NB4 (cell line): ENCODE measurements around the gene EXOC4.

ENCODE experiments used
- DNase-seq: peaks from one replicate; pipeline ENCODE4 v3.0.0; 2010; ENCODE audit warnings: low read depth
- H3K4me3 ChIP-seq: one replicate; pipeline ENCODE4 v1.5.1; 2011; ENCODE audit warnings: mild to moderate bottlenecking, low read depth, low read length, moderate library complexity
- CTCF ChIP-seq: IDR thresholded peaks from one replicate; pipeline ENCODE4 v1.5.1; 2012; ENCODE audit warnings: low read depth, low read length
- MAX ChIP-seq: IDR thresholded peaks from 2 replicates; pipeline ENCODE4 v1.6.1; 2011; ENCODE audit warnings: low read depth, low read length
- MYC ChIP-seq: IDR thresholded peaks from 2 replicates; pipeline ENCODE4 v1.6.1; 2011; ENCODE audit warnings: low read depth, low read length
- POLR2A ChIP-seq: IDR thresholded peaks from 2 replicates; pipeline ENCODE4 v1.6.1; 2011; ENCODE audit warnings: mild to moderate bottlenecking; ENCODE audit not compliant: insufficient read length; ENCODE audit errors: extremely low read depth

Gene EXOC4

GRCh38 chr7:133859231-133859630 lies 606.4 kb downstream of the EXOC4 start:
- H3K4me3 ChIP-seq, result no peak overlapping the region
- no peak for TF ChIP-seq MAX
- no peak for TF ChIP-seq CTCF
- no peak for TF ChIP-seq MYC
- no peak for TF ChIP-seq POLR2A
- DNase-seq, result no peak

GRCh38 chr7:133859871-133860450 lies 607.1 kb downstream of the EXOC4 start:
- no peak for DNase-seq
- no peak for TF ChIP-seq MYC
- TF ChIP-seq POLR2A, result no peak
- TF ChIP-seq MAX, result no peak
- TF ChIP-seq CTCF, result no peak

GRCh38 chr7:133860628-133861335 lies 607.9 kb downstream of the EXOC4 start:
- TF ChIP-seq POLR2A (no peak), MYC (no peak), CTCF (no peak), MAX (no peak)
- H3K4me3 ChIP-seq, result no peak overlapping the region
- no peak for DNase-seq

More at GRCh38 chr7:133859871-133860450, 607.1 kb downstream of the EXOC4 start:
- H3K4me3 ChIP-seq, result no peak overlapping the region

GRCh38 chr7:133861876-133862275 lies 609.0 kb downstream of the EXOC4 start:
- TF ChIP-seq MAX (no peak), POLR2A (no peak), CTCF (no peak), MYC (no peak)
- no peak overlapping the region for H3K4me3 ChIP-seq
- DNase-seq, result no peak

GRCh38 chr7:133863362-133864061 lies 610.6 kb downstream of the EXOC4 start:
- H3K4me3 ChIP-seq, result no peak overlapping the region
- no peak for TF ChIP-seq MAX
- TF ChIP-seq MYC, result no peak
- no peak for TF ChIP-seq CTCF
- TF ChIP-seq POLR2A, result no peak
- no peak for DNase-seq
